ENCODE data around the gene COL19A1. TPM values are rescaled to one million over a fixed set of nuclear protein-coding genes. Genes with fewer than 3 reads are reported as not detected.
"Not testable (repeated sequence)": the region's sequence is repeated elsewhere in the genome, so short reads cannot be mapped to it uniquely, and the experiment has no call there.

Gene COL19A1
- total RNA-seq, 2 donors from 2014 or later: 1.4 to 1.5 TPM

- peaks cover 12% of the 10 kb centered on the region for H3K36me3 Mint-ChIP-seq (ENCODE audit: low read depth)
- H3K27ac ChIP-seq (ENCODE audit: low read depth, low read length): no peak overlapping the region
- peaks cover 18% of the 10 kb centered on the region for H3K4me1 Mint-ChIP-seq
- H3K27ac Mint-ChIP-seq: no peak overlapping the region
- no peak overlapping the region for H3K4me3 Mint-ChIP-seq
- H3K9me3 ChIP-seq (ENCODE audit: control insufficient read depth, low read length): peaks cover 35% of the 10 kb centered on the region
- no peaks in the 10 kb centered on the region for H3K36me3 ChIP-seq (ENCODE audit: control insufficient read depth, insufficient read depth, low read length)
- no peak for TF ChIP-seq CTCF (conservative IDR thresholded peaks at IDR 0.05)
- H3K4me1 ChIP-seq (ENCODE audit: control insufficient read depth, insufficient read depth, low read length): peaks cover 5% of the 10 kb centered on the region
- H3K9me3 Mint-ChIP-seq: peaks cover 20% of the 10 kb centered on the region
- no peak overlapping the region for H3K4me3 ChIP-seq (ENCODE audit: low read length)
- DNase-seq: no peak
- H3K27me3 ChIP-seq (ENCODE audit: control insufficient read depth, insufficient read depth, low read length, poor library complexity, severe bottlenecking): no peaks in the 10 kb centered on the region
- WGBS, 2 experiments (ENCODE audit: insufficient coverage in 1 of 2, insufficient read length in 1 of 2): 91 to 94% methylated on average over 4 to 6 of the region's 6 CpGs
- no peaks in the 10 kb centered on the region for H3K27me3 Mint-ChIP-seq (ENCODE audit: insufficient read depth)
- no peak overlapping the region for H3K9ac ChIP-seq (ENCODE audit: extremely low read depth, low read length, poor library complexity, severe bottlenecking)
Measured at GRCh38 chr6:69888482-69889233, 22.3 kb downstream of the COL19A1 start.

GRCh38 chr6:69889234-69889974, 23.0 kb downstream of the COL19A1 start:
- DNase-seq; H3K27me3 ChIP-seq (ENCODE audit: control insufficient read depth, insufficient read depth, low read length, poor library complexity, severe bottlenecking); H3K27ac Mint-ChIP-seq; H3K4me1 ChIP-seq (ENCODE audit: control insufficient read depth, insufficient read depth, low read length); H3K27ac ChIP-seq (ENCODE audit: low read depth, low read length); H3K27me3 Mint-ChIP-seq (ENCODE audit: insufficient read depth); H3K36me3 ChIP-seq (ENCODE audit: control insufficient read depth, insufficient read depth, low read length); H3K9ac ChIP-seq (ENCODE audit: extremely low read depth, low read length, poor library complexity, severe bottlenecking); H3K4me3 Mint-ChIP-seq: not testable (repeated sequence)
- Histone ChIP-seq H3K9me3 (ENCODE audit: control insufficient read depth, low read length) (peaks cover 35% of the 10 kb centered on the region), H3K4me3 (ENCODE audit: low read length) (peak overlapping the region; percentile 8)
- peaks cover 20% of the 10 kb centered on the region for H3K9me3 Mint-ChIP-seq
- peaks cover 12% of the 10 kb centered on the region for H3K36me3 Mint-ChIP-seq (ENCODE audit: low read depth)
- 94 to 96% methylated on average over 6 to 9 of the region's 9 CpGs for WGBS, 2 experiments (ENCODE audit: insufficient coverage in 1 of 2, insufficient read length in 1 of 2)
- H3K4me1 Mint-ChIP-seq: peaks cover 22% of the 10 kb centered on the region

GRCh38 chr6:69892561-69892960, 26.2 kb downstream of the COL19A1 start:
- Mint-ChIP-seq H3K36me3 (ENCODE audit: low read depth) (peaks cover 15% of the 10 kb centered on the region), H3K4me1 (peaks cover 30% of the 10 kb centered on the region), H3K27ac (peak overlapping the region; percentile 22), H3K9me3 (peaks cover 26% of the 10 kb centered on the region)
- H3K9ac ChIP-seq (ENCODE audit: extremely low read depth, low read length, poor library complexity, severe bottlenecking); H3K4me3 ChIP-seq (ENCODE audit: low read length); H3K27me3 Mint-ChIP-seq (ENCODE audit: insufficient read depth); H3K4me3 Mint-ChIP-seq; H3K27ac ChIP-seq (ENCODE audit: low read depth, low read length); H3K36me3 ChIP-seq (ENCODE audit: control insufficient read depth, insufficient read depth, low read length); DNase-seq; H3K27me3 ChIP-seq (ENCODE audit: control insufficient read depth, insufficient read depth, low read length, poor library complexity, severe bottlenecking): not testable (repeated sequence)
- Histone ChIP-seq H3K9me3 (ENCODE audit: control insufficient read depth, low read length) (peaks cover 41% of the 10 kb centered on the region), H3K4me1 (ENCODE audit: control insufficient read depth, insufficient read depth, low read length) (peaks cover 16% of the 10 kb centered on the region)
- WGBS, 2 experiments (ENCODE audit: insufficient coverage in 1 of 2, insufficient read length in 1 of 2): 71 to 100% methylated on average over 1 of the region's 1 CpG

GRCh38 chr6:69893266-69893665, 26.9 kb downstream of the COL19A1 start:
- not testable (repeated sequence) for H3K4me3 Mint-ChIP-seq; H3K27me3 ChIP-seq (ENCODE audit: control insufficient read depth, insufficient read depth, low read length, poor library complexity, severe bottlenecking); H3K27ac ChIP-seq (ENCODE audit: low read depth, low read length); H3K27me3 Mint-ChIP-seq (ENCODE audit: insufficient read depth); DNase-seq; H3K36me3 ChIP-seq (ENCODE audit: control insufficient read depth, insufficient read depth, low read length); H3K4me3 ChIP-seq (ENCODE audit: low read length)
- peak overlapping the region; percentile 13 for H3K9ac ChIP-seq (ENCODE audit: extremely low read depth, low read length, poor library complexity, severe bottlenecking)
- peaks cover 27% of the 10 kb centered on the region for H3K4me1 Mint-ChIP-seq
- peak overlapping the region; percentile 72 for H3K27ac Mint-ChIP-seq
- peaks cover 16% of the 10 kb centered on the region for H3K4me1 ChIP-seq (ENCODE audit: control insufficient read depth, insufficient read depth, low read length)
- H3K9me3 Mint-ChIP-seq: peaks cover 26% of the 10 kb centered on the region
- peaks cover 36% of the 10 kb centered on the region for H3K9me3 ChIP-seq (ENCODE audit: control insufficient read depth, low read length)
- H3K36me3 Mint-ChIP-seq (ENCODE audit: low read depth): peaks cover 15% of the 10 kb centered on the region
